Caco-2 (cell line): ENCODE measurements around the gene CLEC16A. TPM values are rescaled to one million over a fixed set of nuclear protein-coding genes. Genes with fewer than 3 reads are reported as not detected.

Experiments used
- BruUV-seq: library from RNA; stranded (reverse); fragments of 400-500 nt; replicated peaks from 2 replicates; lab custom pipeline; 2021; lab: Mats Ljungman, UMichigan
- CTCF ChIA-PET: fragments of 300-600 bp; sonication (Branson Sonifier 250); formaldehyde crosslinking; loops from one replicate; lab custom pipeline; 2022; ENCODE audit warnings: antibody characterized with exemption; lab: Charles Lee
- POLR2A ChIA-PET: fragments of 300-600 bp; sonication (Branson Sonifier 250); formaldehyde crosslinking; loops from one replicate; lab custom pipeline; 2022; ENCODE audit warnings: antibody characterized with exemption; lab: Charles Lee
- DNase-seq, 2 experiments: peaks; one replicate each; pipeline versions ENCODE4 v3.0.0 to v3.0.0-alpha.2; 2020 to 2022
- H3K27me3 ChIP-seq: replicated peaks from 2 replicates; pipeline ENCODE4 v1.6.0; 2011; ENCODE audit warnings: low read length; ENCODE audit not compliant: control insufficient read depth, insufficient read depth
- H3K36me3 ChIP-seq: 2 replicates; pipeline ENCODE4 v1.5.1; 2011; ENCODE audit warnings: low read length; ENCODE audit not compliant: control insufficient read depth, insufficient read depth
- H3K4me1 ChIP-seq: fragments of 250-450 bp; sonication (Bioruptor Pico); 2 replicates; pipeline ENCODE4 v1.5.1; 2020; ENCODE audit warnings: mild to moderate bottlenecking
- H3K4me3 ChIP-seq: 2 replicates; pipeline ENCODE4 v1.5.1; 2011; ENCODE audit warnings: low read depth, mild to moderate bottlenecking, control low read depth, low read length
- H3K9me3 ChIP-seq: fragments of 250-450 bp; sonication (Bioruptor Pico); 2 replicates; pipeline ENCODE4 v1.5.1; 2020; ENCODE audit warnings: mild to moderate bottlenecking, moderate library complexity
- H3K27ac Mint-ChIP-seq: one replicate; pipeline ENCODE4 v1.8.0; 2022; ENCODE audit warnings: mixed read lengths; ENCODE audit not compliant: unreplicated experiment
- H3K27me3 Mint-ChIP-seq: one replicate; pipeline ENCODE4 v1.8.0; 2022; ENCODE audit warnings: mixed read lengths; ENCODE audit not compliant: insufficient read depth, unreplicated experiment
- H3K36me3 Mint-ChIP-seq: one replicate; pipeline ENCODE4 v1.8.0; 2022; ENCODE audit warnings: mild to moderate bottlenecking, mixed read lengths; ENCODE audit not compliant: insufficient read depth, unreplicated experiment
- H3K4me1 Mint-ChIP-seq: one replicate; pipeline ENCODE4 v1.8.0; 2022; ENCODE audit warnings: low read depth, mixed read lengths; ENCODE audit not compliant: unreplicated experiment
- H3K4me3 Mint-ChIP-seq: one replicate; pipeline ENCODE4 v1.8.0; 2022; ENCODE audit warnings: mild to moderate bottlenecking, moderate library complexity, mixed read lengths; ENCODE audit not compliant: unreplicated experiment
- H3K9me3 Mint-ChIP-seq: one replicate; pipeline ENCODE4 v1.8.0; 2022; ENCODE audit warnings: mixed read lengths; ENCODE audit not compliant: unreplicated experiment
- CTCF ChIP-seq, 2 experiments: fragments of 200-600 bp in 1 of 2; IDR thresholded peaks; 1 replicate in 1 of 2; 2 replicates in 1 of 2; pipeline versions ENCODE4 v1.5.1 to v1.8.0; 2011 to 2022; ENCODE audit warnings: antibody characterized with exemption in 1 of 2, control low read depth in 1 of 2, inconsistent platforms in 1 of 2, low read depth in 1 of 2, low read length in 1 of 2, mild to moderate bottlenecking in 1 of 2, moderate library complexity in 1 of 2; ENCODE audit not compliant: insufficient read depth in 1 of 2, severe bottlenecking in 1 of 2, unreplicated experiment in 1 of 2
- intact Hi-C: fragments of 100-400 bp; cut with micrococcal nuclease; formaldehyde crosslinking; loops from one replicate; pipeline ENCODE4 v1.10.0; 2022; ENCODE audit not compliant: unreplicated experiment
- total RNA-seq: library from RNA; stranded (reverse); gene quantifications from 2 replicates; pipeline ENCODE4 v1.2.3, GENCODE V29; 2022

The CLEC16A gene
- total RNA-seq, 1 experiment from 2014 or later: 27.0 TPM

GRCh38 chr16:11160676-11161115 is 216.3 kb downstream of the CLEC16A start:
- Histone ChIP-seq H3K9me3 (no peaks in the 10 kb centered on the region), H3K4me3 (no peak overlapping the region), H3K36me3 (no peaks in the 10 kb centered on the region), H3K27me3 (no peaks in the 10 kb centered on the region), H3K4me1 (no peaks in the 10 kb centered on the region)
- TF ChIP-seq CTCF (IDR thresholded peaks at IDR 0.05; ENCODE audit: insufficient read depth in 1 of 2, low read depth in 1 of 2, low read length in 1 of 2, severe bottlenecking in 1 of 2, unreplicated experiment in 1 of 2): no peak
- intact Hi-C loops: no loop called here
- Mint-ChIP-seq H3K9me3 (no peaks in the 10 kb centered on the region), H3K27me3 (no peaks in the 10 kb centered on the region), H3K36me3 (no peaks in the 10 kb centered on the region), H3K4me3 (no peak overlapping the region), H3K27ac (no peak overlapping the region), H3K4me1 (no peaks in the 10 kb centered on the region)
- no TSS peak for BruUV-seq
- POLR2A ChIA-PET: no interaction called here
- DNase-seq: no peak
- CTCF ChIA-PET: no interaction called here

GRCh38 chr16:11161439-11161838 is 217.1 kb downstream of the CLEC16A start:
- Mint-ChIP-seq H3K27me3 (no peaks in the 10 kb centered on the region), H3K4me3 (no peak overlapping the region), H3K36me3 (no peaks in the 10 kb centered on the region), H3K27ac (no peak overlapping the region), H3K9me3 (no peaks in the 10 kb centered on the region), H3K4me1 (no peaks in the 10 kb centered on the region)
- Histone ChIP-seq H3K36me3 (no peaks in the 10 kb centered on the region), H3K4me3 (no peak overlapping the region), H3K4me1 (no peaks in the 10 kb centered on the region), H3K27me3 (no peaks in the 10 kb centered on the region), H3K9me3 (no peaks in the 10 kb centered on the region)
- BruUV-seq: no TSS peak
- TF ChIP-seq CTCF (IDR thresholded peaks at IDR 0.05; ENCODE audit: insufficient read depth in 1 of 2, low read depth in 1 of 2, low read length in 1 of 2, severe bottlenecking in 1 of 2, unreplicated experiment in 1 of 2): no peak
- POLR2A ChIA-PET: no interaction called here
- intact Hi-C loops: no loop called here
- no peak for DNase-seq
- CTCF ChIA-PET: no interaction called here

GRCh38 chr16:11161974-11162373 is 217.6 kb downstream of the CLEC16A start:
- intact Hi-C loops: no loop called here
- ChIA-PET POLR2A (no interaction called here), CTCF (no interaction called here)
- no peak overlapping the region for H3K27ac Mint-ChIP-seq
- Histone ChIP-seq H3K4me1 (no peaks in the 10 kb centered on the region), H3K36me3 (no peaks in the 10 kb centered on the region), H3K9me3 (no peaks in the 10 kb centered on the region), H3K27me3 (no peaks in the 10 kb centered on the region), H3K4me3 (no peak overlapping the region)
- no peaks in the 10 kb centered on the region for H3K4me1 Mint-ChIP-seq
- no peaks in the 10 kb centered on the region for H3K36me3 Mint-ChIP-seq
- H3K9me3 Mint-ChIP-seq: no peaks in the 10 kb centered on the region
- no peak overlapping the region for H3K4me3 Mint-ChIP-seq
- DNase-seq: no peak
- TF ChIP-seq CTCF (IDR thresholded peaks at IDR 0.05; ENCODE audit: insufficient read depth in 1 of 2, low read depth in 1 of 2, low read length in 1 of 2, severe bottlenecking in 1 of 2, unreplicated experiment in 1 of 2): no peak
- BruUV-seq: no TSS peak
- no peaks in the 10 kb centered on the region for H3K27me3 Mint-ChIP-seq
